Epithelial cell of esophagus (primary cell): Measurements from ENCODE around the gene CNIH1.
"Not testable (repeated sequence)": the region's sequence is repeated elsewhere in the genome, so short reads cannot be mapped to it uniquely, and the experiment has no call there.

Experiments used
- DNase-seq: peaks from one replicate; pipeline ENCODE4 v3.0.0; 2010; ENCODE audit warnings: low read depth
- H3K4me3 ChIP-seq: 2 replicates; pipeline ENCODE4 v1.5.1; 2011; ENCODE audit warnings: mild to moderate bottlenecking, low read length, control low read depth
- CTCF ChIP-seq: IDR thresholded peaks from 2 replicates; pipeline ENCODE4 v1.5.1; 2011; ENCODE audit warnings: low read depth, mild to moderate bottlenecking, low read length, control low read depth, inconsistent platforms; ENCODE audit not compliant: insufficient read depth; ENCODE audit errors: missing control alignments

CNIH1 gene

GRCh38 chr14:54443981-54444380, 2.8 kb upstream of the CNIH1 start:
- no peak for DNase-seq

GRCh38 chr14:54442961-54443360, 1.8 kb upstream of the CNIH1 start:
- H3K4me3 ChIP-seq, DNase-seq: not testable (repeated sequence)

More at GRCh38 chr14:54443981-54444380, 2.8 kb upstream of the CNIH1 start:
- TF ChIP-seq CTCF, result no peak
- no peak overlapping the region for H3K4me3 ChIP-seq

GRCh38 chr14:54440476-54440872, 700 bp downstream of the CNIH1 start:
- no peak for DNase-seq
- H3K4me3 ChIP-seq, result peak overlapping the region; percentile 86
- TF ChIP-seq CTCF, result no peak

DNA sequence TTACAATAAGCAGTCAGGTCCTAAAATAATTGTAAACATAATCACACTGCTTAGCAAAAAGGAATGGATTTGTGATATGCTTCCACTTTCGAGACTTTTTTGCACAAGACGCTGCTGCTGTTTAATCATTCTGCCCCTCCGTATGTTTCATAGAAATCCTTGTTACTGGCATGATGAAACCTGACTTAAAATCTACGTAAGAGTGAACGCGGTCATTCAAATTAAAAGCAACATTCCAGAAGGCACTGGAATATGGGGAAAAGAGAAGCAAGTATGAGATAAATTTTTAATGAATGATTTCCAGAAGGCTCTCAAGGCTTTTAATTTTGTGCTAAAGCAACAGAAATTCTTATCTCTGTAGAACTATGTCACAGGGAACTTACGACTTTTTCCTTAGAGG, 1.1 kb downstream of the CNIH1 start:
- H3K4me3 ChIP-seq, result peak overlapping the region; percentile 86
- TF ChIP-seq CTCF, result no peak
- DNase-seq, result no peak

- no peak overlapping the region for H3K4me3 ChIP-seq
- TF ChIP-seq CTCF, result no peak
- no peak for DNase-seq
These were observed 2.5 kb downstream of the CNIH1 start for GRCh38 chr14:54438703-54439102.

GRCh38 chr14:54437954-54438353, 3.2 kb downstream of the CNIH1 start:
- not testable (repeated sequence) for DNase-seq, H3K4me3 ChIP-seq

- no peak for TF ChIP-seq CTCF
- DNase-seq, result peak; percentile 72
- no peak overlapping the region for H3K4me3 ChIP-seq
These were observed 5.6 kb downstream of the CNIH1 start for GRCh38 chr14:54435500-54435981.

GRCh38 chr14:54428527-54428926, 12.6 kb downstream of the CNIH1 start:
- no peak for TF ChIP-seq CTCF

More at GRCh38 chr14:54428527-54428926, 12.6 kb downstream of the CNIH1 start:
- no peak overlapping the region for H3K4me3 ChIP-seq
- DNase-seq, result no peak
